CD4-positive, alpha-beta T cell treated with Interleukin-2 at 100 ng/mL for 4 hours (primary cell): ENCODE results near the gene PDZD2.

Source experiments
- DNase-seq: peaks from one replicate; pipeline ENCODE4 v3.0.0-alpha.2; 2020; ENCODE audit warnings: low spot score

The PDZD2 gene

DNA sequence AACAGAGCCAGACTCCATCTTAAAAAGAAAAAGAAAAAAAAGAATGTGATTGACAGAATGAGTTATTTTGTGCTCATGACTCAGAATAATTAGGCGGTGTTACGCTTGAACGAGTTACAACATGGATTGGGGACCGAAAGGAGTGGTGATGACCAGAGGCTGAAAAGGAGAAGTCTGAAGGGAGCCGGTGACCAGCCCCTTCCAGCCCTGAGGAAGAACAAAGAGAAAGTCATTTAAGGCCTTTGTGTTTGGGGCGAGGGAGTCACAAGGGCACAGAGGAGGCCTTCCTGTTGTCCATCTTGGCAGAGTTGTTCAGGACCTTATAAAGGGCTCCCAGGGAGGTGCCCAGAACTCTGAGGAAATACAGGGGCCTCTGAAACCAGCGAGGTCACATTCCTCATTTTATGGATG, 403.6 kb downstream of the PDZD2 start:
- DNase-seq: no peak

DNA sequence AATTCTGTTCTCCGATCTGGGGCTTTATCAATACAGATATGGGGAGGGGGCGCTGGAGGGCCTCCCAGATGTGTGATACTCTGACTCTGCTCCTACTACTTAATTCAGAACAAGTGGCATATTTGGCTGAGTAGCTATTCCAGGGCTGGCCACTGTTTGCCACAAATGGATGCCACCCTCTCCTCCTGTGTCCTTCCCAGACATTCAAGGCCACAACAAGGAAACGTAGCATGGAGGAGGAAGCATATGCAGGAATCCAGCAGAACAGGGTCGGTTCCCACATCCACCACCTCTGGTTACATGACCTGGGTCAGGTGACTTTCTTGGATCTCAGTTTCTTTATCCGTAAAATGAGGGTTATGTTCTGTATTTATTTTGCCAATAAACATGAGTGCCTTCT, 404.2 kb downstream of the PDZD2 start:
- no peak for DNase-seq

DNA sequence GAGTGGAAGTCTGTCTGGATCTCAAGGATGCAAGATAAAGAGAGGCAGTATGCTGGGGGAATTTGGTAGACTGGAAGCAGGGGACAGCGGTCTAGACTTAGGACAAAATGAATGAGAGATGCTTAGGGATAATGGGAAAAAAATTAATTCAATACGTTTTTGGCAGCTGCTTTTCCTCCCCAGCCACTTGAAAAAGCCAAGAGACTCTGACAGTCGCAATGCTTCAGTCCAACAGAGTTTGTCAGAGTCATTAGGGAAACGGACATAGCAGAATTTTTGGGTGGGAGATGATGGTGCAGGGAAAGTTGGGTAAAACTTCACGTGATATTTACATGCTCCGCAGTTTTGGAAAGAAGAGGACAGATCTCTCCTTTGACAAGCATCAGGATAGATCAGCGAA, 405.5 kb downstream of the PDZD2 start:
- DNase-seq: no peak

DNA sequence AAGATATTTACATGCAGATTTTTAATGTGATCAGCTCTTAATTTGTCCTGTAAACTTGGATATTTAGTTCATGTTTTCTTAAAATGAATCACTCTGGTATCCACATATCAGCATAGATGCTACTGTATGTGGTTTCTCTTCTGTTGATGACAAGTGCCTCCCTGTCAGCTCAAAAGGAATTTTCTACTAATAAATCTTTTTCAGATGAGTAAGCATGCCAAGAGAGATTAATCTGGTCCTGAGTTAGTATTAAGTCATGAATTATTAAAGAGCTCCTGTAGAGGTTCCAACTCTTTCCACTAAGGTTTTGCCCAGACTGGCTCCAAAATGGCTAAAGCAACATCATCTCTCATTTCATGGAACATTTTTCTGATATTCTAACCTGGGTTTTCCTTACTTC, 406.0 kb downstream of the PDZD2 start:
- no peak for DNase-seq

DNA sequence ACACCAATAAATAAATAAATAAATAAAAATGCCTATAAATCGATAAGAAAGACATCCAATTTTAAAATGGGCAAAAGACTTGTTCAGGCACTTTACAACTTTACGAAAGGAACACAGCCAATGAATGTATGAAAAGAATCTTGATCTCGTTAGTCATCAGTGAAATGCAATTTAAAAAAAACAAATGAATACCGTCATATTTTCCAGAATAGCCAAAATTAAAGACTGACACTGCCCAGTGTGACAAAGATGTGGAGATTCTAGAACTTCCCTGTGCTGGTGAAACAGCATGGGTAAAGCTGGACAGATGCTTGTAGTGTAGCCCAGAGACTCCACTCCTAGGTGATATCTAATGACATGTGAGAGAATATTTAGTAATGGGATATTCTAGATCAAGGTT, 408.1 kb downstream of the PDZD2 start:
- no peak for DNase-seq

DNA sequence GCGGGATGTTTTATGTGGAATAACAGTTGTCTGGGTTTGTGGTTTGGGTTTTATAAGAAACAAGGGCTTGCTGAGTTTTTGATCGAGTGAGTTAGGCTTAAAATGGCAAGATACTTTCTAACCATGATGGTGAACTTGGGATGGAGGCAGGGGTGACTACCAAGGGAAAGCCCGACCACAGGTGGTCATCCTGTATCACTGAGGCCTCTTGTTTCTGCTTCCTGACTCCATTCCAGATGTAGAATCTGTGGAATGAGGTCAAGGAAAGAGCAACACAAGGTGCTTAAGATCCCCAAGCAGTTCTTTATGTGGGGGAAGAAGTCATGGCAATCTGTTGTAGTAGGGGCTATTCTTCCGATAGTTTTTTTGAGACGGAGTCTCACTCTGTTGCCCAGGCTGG, 412.9 kb downstream of the PDZD2 start:
- no peak for DNase-seq

DNA sequence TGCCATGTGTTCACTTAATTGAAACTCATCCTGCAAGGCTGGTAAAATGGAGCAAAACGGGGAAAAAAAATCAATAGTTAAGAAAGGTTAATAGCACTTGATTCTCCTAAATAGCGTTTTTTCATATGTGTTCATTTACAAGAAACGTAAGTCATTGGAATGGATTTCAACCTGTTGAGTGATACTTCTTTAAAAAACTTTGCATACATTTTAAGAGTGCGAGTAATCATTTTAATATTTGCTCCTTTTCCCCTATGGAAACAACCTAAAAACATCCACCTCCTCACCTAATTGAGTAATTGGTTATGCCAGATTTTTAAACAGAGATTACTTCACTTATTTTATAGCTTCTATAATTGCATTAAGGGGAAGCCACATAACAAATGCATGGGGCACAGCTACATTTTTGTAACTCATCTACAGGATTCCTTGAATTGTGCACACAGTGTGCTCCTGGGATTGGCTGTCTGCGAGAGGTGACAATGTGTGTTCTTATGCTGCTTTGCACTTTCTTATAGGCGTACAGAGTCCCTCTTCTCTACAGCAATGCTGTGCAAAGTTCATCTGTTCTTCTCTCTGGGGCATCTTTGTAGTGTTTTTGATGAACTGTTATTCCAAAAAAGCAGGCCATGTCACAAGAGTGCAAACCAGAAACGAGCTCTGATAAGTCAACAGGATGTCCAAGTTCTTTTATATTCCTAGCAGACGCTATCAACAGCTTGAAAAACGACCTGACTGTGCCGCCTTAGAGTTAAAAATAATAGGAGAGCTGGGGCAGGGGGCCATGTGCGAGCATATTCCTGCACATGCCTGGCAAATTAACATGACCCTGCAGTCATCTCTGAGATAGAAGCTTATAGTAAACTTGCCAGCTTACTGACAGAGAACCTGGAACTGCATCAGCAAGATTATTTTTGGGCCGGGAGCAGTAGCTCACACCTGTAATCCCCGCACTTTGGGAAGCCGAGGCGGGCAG, 417.2 kb downstream of the PDZD2 start:
- DNase-seq: no peak

DNA sequence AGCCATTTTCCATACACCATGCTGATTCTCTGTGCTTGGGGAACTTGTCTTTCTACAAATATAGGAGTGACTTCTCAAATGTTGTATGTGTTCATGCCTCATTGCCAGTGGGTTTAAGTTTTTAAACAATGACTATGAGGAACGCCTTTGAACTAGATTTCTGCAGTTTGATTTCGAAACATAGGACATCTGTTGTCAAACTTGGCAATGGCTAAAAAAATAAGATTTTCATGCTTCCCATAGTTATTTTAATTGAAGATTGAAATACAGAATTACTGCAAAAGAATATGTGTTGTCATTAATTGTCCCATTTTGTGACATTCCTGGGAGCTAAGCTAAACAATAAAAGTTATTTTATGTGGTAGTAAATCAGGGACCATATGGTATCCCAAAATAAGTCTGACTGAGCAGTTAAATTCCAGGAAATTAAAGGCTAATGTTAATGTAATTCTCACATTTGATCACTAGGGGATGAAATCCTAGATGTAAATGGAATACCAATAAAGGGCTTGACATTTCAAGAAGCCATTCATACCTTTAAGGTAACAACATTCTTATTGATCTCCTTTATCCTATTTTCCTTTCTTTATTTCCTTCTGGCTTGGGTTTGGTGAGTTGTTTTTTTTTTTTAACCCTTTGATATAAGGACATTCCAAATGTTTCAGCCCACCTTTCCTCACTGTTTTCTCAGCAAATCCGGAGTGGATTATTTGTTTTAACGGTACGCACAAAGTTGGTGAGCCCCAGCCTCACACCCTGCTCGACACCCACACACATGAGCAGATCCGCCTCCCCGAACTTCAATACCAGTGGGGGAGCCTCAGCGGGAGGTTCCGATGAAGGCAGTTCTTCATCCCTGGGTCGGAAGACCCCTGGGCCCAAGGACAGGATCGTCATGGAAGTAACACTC, 418.5 kb downstream of the PDZD2 start:
- DNase-seq: no peak

DNA sequence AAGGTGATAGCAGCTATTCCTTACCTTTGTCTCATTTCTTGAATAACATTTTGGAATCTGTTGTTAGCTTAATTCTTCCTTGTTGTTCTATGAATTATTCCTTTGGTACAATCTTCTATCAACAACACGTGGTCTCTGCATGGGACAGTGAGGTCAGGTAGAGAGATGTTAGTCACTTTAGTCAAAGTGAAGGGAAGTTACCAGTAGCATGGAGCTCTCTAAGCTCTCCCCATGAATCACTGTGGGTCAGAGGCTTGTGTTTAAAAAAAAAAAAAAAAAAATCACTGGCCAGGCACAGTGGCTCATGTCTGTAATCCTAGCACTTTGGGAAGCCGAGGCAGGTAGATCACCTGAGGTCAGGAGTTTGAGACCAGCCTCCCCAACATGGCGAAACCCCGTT, 419.2 kb downstream of the PDZD2 start:
- DNase-seq: no peak

DNA sequence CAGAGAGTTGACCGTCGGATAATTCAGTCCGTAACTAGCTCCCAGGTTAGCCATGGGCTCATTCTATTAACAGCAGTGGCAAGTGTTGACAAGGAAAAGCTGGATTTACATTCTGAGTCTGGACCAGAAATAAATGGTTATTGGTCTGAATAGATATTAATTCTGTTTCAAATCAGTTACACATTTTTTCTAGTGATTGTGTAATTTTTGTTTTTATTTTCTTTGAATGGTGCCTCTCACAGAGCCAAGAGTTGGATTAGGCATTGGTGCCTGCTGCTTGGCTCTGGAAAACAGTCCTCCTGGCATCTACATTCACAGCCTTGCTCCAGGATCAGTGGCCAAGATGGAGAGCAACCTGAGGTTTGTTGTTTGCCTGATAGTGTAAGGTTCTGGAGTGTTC, 420.1 kb downstream of the PDZD2 start:
- no peak for DNase-seq

DNA sequence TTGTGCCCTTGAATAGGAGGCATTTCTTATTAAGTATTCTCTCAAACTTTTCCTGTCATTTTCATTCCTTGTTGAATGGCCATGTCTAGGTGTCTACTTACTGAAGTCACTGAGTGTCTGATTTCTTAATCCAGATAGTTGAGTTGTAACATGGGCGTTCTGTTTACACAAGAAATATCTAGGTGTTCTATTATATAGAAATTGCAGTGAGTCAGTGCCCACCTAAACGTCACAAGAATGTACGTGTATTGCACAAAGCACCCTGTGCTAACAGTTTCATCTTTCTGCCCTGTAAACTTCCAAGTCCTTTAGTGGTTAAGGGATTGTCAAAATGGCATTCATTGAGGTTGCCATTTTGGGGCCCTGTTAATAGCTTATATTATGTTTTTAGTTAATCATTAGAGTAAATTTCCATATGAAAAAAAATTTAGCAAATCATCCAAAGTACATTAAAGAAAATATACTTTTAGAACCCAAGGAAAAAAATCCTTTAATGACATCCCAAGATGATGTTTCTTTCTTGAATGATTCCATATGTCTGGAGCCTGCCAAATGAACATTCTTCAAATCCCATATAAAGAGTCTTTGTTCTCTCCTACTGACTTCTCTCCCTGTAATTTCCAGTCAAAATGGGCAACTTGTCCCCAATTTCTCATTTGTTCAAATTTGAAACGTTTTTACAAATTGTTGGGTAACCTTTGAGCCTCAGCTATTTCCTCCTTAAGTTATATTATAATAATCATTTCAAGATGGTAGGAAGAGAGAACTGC, 421.0 kb downstream of the PDZD2 start:
- no peak for DNase-seq

DNA sequence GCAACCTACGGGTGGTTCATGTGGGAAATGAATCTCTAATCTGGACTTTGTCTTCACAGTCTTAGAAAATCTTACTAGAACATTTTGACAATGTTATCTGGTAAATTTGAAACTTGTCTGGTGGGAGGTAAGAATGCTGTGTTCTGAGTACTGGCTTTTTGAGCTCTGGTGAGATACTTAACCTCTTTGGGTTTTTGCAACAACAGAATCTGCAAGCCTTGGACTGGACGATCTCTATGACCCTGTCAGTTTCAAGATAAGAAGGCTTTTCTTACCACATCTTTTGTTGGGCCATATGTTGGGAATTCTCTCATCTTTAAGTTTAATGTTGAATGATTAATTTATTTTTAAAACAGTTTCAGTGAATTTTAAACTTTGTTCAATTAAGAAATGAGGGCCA, 422.3 kb downstream of the PDZD2 start:
- no peak for DNase-seq

DNA sequence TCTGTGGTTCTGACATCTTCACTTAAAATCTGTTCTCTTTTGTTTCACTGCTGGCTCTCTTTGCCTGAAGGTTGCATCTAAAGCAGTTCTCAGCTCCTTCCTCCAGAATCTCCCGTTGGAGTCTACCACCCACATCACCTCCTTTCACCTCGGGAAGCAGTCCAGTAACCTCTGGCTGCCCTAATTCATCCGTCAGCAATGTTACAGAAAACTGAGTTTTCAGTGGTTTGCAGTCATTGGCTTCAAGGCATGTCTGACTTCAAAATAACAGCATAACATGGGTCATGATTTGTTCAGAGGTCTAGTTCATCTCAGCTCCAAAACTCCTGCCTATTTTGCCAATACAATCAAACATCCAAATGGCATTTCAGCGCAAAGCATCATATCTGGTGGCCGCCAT, 427.5 kb downstream of the PDZD2 start:
- DNase-seq: no peak

DNA sequence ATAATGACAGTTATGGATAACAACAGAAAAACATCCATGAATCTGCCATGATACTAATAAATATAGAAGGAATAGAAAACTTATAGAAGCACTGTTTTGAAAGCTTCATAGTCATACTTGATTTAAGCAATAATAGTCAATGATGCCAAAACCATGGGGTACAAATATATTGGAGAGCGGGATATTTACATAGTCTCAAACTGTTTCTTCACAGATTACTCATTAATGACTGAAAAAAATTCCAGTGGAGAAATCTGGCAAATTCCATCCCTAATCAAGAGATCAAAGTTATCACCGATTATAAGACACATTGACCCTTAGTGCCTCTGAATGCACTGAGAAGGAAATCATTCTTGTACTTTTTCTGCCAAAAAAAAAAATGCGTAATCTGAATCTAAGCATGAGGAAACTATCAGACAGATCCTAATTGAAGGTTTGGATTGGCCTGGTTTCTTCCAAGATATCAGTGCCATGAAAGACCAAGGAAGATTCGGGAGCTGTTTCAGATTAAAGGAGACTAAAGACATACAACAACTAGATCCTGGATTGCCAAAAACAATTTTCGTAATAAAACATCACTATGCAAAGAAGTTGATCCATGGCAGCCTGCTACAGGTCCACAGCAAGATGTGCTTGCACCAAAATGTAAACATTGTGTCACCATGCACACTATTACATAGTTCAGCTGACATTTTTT, 429.0 kb downstream of the PDZD2 start:
- DNase-seq: no peak

DNA sequence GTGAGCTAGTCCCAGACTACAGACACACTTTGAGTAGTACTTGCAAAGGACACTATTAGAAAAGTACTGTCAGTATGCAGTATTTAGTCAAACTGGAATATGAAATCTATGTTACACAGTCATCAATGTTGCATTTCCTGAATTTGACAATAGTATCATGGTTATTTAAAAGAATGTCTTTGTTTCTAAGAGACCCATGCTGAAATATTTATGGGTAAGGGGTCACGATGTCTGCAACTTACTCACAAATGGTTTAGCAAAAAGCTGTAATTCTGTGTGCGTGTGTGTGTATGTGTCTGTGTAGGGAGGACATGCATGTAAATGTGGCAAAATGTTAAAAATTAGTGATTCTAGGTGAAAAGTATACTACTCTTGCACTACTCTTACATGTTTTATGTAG, 429.6 kb downstream of the PDZD2 start:
- no peak for DNase-seq

DNA sequence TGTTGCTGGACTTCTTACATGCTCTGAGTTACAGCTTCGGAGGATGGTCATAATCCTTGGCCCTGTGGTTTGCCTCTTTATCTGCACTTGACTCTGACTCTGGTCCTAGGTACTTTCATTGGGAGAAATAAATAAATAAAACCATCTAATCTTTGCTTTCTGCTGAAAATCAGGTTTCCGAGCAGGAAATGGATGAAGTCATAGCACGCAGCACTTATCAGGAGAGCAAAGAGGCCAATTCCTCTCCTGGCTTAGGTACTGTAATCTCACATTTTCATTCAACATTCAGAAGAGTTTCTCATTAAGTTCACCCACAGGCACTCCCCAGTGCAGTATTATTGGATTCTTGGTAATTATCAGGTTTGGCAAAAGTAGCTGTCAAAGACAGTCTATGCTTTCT, 430.5 kb downstream of the PDZD2 start:
- DNase-seq: no peak

DNA sequence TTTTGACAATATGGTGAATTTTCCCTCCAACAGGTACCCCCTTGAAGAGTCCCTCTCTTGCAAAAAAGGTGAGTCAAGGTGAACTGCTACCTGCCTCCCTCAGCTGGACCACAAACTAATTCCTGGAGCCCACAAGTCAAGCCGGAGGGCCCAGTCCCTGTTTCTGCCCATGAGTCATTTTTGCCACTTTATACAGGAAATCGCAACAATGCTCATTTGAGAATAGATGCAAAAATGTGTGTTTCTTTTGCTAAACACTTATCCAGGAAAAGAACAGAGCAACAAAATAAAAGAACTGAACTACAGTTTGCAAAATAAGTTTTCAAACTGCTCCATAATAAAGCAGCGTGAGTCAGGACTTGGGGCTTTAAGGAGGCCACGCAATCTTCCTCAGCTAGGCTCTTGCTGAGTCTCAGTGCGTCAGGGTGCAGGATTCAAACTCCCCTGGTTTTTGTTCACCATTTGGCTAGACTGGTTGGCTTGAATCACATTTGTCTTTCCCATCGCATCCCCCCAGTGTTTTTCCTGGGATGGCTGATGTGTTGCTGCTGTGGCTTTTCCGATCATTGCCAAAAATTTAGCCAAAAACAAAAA, 432.5 kb downstream of the PDZD2 start:
- DNase-seq: no peak

DNA sequence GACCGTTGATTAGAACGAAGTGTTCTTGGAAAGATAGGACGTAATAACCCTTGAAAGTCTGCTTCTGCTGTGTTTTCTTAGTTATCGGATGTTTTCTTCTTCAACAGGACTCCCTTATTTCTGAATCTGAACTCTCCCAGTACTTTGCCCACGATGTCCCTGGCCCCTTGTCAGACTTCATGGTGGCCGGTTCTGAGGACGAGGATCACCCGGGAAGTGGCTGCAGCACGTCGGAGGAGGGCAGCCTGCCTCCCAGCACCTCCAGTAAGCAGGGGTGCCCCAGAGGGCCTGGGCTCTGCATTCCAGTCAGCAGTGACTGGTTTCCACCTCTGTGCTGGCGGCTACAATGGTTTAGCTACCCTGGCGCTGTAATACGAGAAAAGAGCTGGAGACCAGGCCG, 433.1 kb downstream of the PDZD2 start:
- DNase-seq: no peak

DNA sequence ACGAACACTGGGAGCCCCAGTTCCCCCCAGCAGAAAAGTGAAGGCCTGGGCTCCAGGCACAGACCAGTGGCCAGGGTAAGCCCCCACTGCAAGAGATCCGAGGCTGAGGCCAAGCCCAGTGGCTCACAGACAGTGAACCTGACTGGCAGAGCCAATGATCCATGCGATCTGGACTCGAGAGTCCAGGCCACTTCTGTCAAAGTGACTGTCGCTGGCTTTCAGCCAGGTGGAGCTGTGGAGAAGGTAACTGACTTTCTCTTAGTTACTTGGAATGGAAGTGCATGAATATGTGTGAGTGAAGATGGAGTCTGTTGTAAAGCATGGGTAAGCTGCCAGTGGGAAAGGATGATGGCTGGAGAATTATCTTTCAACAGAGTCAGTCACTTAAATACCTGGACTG, 435.5 kb downstream of the PDZD2 start:
- no peak for DNase-seq

DNA sequence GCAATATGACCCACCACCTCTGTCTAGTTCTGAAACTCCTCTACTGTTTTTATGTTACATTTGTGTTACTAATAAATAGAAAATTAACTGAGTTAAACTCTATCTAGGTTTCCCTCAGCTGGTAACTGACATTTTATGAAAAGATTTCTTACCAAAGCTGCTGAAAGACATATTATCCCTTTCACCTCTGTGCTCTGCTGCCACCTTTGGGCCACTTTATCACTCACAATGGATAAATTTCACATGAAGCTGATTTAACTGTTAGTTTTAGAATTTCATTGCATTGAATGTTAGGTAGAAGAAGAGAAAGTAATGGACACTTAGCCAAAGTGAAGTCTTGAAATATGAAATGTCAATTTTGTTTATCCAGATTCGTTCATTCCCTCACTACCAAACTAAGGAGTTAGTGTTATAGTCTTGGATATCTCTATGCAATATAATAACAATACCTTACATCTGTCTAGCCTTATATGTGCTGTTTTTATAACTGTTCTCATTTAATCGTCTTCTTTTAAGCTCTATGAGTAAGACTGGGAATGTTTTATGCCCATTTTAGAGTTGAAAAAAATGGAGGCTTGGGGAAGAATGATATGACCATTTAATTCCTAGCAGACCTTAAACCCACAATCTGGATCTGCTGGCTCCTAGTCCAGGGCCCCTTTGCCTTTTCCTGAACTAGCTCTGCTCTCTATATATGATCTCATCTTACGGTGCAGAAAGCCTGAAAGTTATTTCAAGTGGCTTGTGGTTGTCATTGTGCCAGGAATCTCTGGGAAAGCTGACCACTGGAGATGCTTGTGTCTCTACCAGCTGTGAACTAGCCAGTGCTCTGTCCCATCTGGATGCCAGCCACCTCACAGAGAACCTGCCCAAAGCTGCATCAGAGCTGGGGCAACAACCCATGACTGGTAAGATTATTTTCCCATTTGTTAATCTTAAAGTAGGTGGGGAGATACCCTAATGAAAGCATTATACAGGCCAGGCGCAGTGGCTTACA, 438.1 kb downstream of the PDZD2 start:
- DNase-seq: peak; percentile 24
